Prostate gland (tissue), 2 donors: Measurements from ENCODE around the gene SMARCA5. TPM values are rescaled to one million over a fixed set of nuclear protein-coding genes. Genes with fewer than 3 reads are reported as not detected.

ENCODE experiments used
- DNase-seq: peaks from one replicate; pipeline ENCODE4 v3.0.0-alpha.2; 2019; ENCODE audit warnings: low spot score
- H3K27ac ChIP-seq, 2 donors: fragments of 200-600 bp; sonication (generic); 2 replicates each; pipeline ENCODE4 v1.5.1; 2017 to 2019
- H3K27me3 ChIP-seq: fragments of 200-600 bp; sonication (generic); replicated peaks from 2 replicates; pipeline ENCODE4 v1.5.1; 2019; ENCODE audit not compliant: insufficient read depth
- H3K36me3 ChIP-seq, 2 donors: fragments of 200-600 bp; sonication (generic); 1 replicate in 1 of 2; 2 replicates in 1 of 2; pipeline versions ENCODE4 v1.5.1 to v1.8.1; 2017 to 2019
- H3K4me1 ChIP-seq: fragments of 200-600 bp; sonication (generic); replicated peaks from 2 replicates; pipeline ENCODE4 v1.5.1; 2019
- H3K4me3 ChIP-seq, 2 donors: fragments of 200-600 bp; sonication (generic); 2 replicates each; pipeline ENCODE4 v1.5.1; 2017 to 2019
- H3K9me3 ChIP-seq: fragments of 200-600 bp; sonication (generic); 2 replicates; pipeline ENCODE4 v1.5.1; 2017
- POLR2A ChIP-seq: fragments of 450-650 bp; IDR thresholded peaks from one replicate; pipeline ENCODE4 v1.6.1; 2016; ENCODE audit warnings: antibody characterized with exemption, mild to moderate bottlenecking
- POLR2AphosphoS5 ChIP-seq: sonication (generic); formaldehyde crosslinking; IDR thresholded peaks from one replicate; pipeline ENCODE4 v1.6.1; 2017; ENCODE audit warnings: antibody characterized with exemption
- WGBS: methylation state at CpG from one replicate; pipeline ENCODE4 v1.1.5; 2018; 5-methylcytosine and 5-hydroxymethylcytosine counted together
- intact Hi-C: fragments of 100-400 bp; cut with DNase I; formaldehyde crosslinking; loops from one replicate; pipeline ENCODE4 v1.14.2; 2022
- total RNA-seq, 2 donors: library from RNA; depleted of rRNA; stranded (reverse); fragments of >200 nt; gene quantifications; one replicate each; pipeline ENCODE4 v1.1.0, GENCODE V29; 2016
- TF ChIP-seq, protein P1 (sequence below), 4 experiments: fragments of 200-600 bp in 2 of 4; fragments of 450-650 bp in 2 of 4; sonication (generic) in 2 of 4; IDR thresholded peaks; 1 replicate in 3 of 4; 2 replicates in 1 of 4; pipeline ENCODE4 v1.5.1; 2016 to 2019; ENCODE audit warnings: antibody characterized with exemption in 4 of 4, mild to moderate bottlenecking in 2 of 4, moderate library complexity in 2 of 4

The SMARCA5 gene
- total RNA-seq, 2 donors from 2014 or later: 36.7 to 62.5 TPM

DNA sequence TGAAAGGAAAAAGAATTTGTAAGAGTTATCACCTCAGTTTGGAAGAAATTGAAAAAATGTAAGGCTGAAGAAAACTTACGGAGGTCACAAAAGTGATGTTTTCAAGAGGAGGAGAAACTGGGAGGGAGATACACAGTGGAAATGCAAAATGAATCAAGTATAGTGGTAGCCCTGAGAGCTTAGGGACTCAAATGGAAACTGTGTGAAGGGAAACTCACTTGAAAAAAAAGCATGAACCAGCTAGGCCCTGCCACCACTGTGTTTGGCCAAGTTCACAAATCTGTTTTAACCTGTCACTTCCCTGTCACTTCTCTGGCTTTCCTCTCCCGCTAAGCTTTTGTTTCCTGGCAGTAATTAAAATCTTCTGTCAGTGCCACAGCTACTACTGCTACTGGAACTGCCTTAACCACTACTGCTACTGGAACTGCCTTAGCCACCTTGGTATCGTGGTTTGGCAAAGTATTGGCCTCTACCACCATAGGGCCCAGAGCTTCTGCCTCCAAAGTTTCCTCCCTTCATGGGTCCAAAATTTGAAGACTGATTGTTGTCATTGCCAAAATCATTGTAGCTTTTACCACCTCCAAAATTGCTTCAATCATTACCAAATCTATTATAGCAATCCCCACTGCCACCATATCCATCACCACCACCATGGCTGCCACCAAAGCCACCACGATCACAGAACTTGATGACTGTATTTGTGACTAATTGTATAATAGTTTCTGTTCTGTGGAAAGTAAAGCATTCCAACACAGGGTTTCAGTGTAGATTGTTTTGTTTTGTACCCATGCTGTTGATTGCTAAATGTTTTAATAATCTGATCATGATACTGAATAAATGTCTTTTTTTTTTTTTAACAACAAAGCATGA is 41.5 kb downstream of the SMARCA5 start:
- Histone ChIP-seq H3K9me3 (no peaks in the 10 kb centered on the region), H3K4me1 (no peaks in the 10 kb centered on the region), H3K36me3 (no peaks in the 10 kb centered on the region), H3K4me3 (no peak overlapping the region), H3K27me3 (no peaks in the 10 kb centered on the region), H3K27ac (no peak overlapping the region)
- TF ChIP-seq, protein P1, sequence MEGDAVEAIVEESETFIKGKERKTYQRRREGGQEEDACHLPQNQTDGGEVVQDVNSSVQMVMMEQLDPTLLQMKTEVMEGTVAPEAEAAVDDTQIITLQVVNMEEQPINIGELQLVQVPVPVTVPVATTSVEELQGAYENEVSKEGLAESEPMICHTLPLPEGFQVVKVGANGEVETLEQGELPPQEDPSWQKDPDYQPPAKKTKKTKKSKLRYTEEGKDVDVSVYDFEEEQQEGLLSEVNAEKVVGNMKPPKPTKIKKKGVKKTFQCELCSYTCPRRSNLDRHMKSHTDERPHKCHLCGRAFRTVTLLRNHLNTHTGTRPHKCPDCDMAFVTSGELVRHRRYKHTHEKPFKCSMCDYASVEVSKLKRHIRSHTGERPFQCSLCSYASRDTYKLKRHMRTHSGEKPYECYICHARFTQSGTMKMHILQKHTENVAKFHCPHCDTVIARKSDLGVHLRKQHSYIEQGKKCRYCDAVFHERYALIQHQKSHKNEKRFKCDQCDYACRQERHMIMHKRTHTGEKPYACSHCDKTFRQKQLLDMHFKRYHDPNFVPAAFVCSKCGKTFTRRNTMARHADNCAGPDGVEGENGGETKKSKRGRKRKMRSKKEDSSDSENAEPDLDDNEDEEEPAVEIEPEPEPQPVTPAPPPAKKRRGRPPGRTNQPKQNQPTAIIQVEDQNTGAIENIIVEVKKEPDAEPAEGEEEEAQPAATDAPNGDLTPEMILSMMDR (IDR thresholded peaks at IDR 0.05): no peak
- 71% methylated on average over 4 of the region's 4 CpGs for WGBS
- intact Hi-C loops: loop anchor here (10.0 kb wide), 1 partner anchor 360 kb away; no protein-coding TSS in a partner anchor
- DNase-seq: no peak

DNA sequence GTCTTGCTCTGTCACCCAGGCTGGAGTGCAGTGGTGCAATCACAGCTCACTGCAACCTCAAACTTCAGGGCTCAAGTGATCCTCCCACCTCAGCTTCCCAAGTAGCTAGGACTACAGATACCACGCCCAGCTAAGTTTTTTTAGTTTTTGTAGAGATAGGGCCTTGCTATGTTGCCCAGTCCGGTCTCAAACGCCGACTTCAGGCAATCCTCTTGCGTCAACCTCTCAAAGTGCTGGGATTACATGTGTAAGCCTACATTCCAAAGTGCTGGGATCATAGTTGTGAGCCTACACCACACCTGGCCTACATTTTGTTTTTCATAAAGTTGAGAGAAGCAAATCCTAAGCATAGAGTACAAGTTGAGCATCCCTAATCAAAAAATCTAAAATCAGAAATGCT is 42.2 kb downstream of the SMARCA5 start:
- WGBS: 91% methylated on average over 5 of the region's 5 CpGs
- no peak for DNase-seq
- Histone ChIP-seq H3K36me3 (no peaks in the 10 kb centered on the region), H3K4me3 (no peak overlapping the region), H3K4me1 (no peaks in the 10 kb centered on the region), H3K27ac (no peak overlapping the region), H3K27me3 (no peaks in the 10 kb centered on the region), H3K9me3 (no peaks in the 10 kb centered on the region)
- intact Hi-C loops: loop anchor here (10.0 kb wide), 1 partner anchor 359 kb away; no protein-coding TSS in a partner anchor
- TF ChIP-seq POLR2AphosphoS5: no peak
- no peak for TF ChIP-seq POLR2A
- TF ChIP-seq, protein P1 (IDR thresholded peaks at IDR 0.05): no peak

DNA sequence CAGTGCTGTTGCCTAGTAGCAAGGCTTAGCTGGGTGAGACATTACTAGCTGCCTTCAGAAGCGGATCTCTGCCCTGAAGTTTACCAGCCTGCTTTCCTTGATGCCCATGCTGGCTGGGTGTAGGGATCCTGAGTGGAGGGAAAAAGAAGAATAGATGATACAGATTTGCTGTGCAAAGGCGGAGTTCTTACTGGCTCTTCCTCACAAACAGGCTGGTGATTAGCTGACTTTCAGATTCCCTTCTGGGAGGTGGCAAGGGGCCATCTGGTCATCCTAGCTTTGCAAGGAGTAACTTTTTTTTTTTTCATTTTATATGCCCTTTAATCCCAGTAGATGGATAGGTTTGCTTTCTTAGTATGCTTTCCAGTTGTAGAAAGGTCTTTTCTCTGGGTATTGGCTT is 44.8 kb downstream of the SMARCA5 start:
- no peaks in the 10 kb centered on the region for H3K9me3 ChIP-seq

DNA sequence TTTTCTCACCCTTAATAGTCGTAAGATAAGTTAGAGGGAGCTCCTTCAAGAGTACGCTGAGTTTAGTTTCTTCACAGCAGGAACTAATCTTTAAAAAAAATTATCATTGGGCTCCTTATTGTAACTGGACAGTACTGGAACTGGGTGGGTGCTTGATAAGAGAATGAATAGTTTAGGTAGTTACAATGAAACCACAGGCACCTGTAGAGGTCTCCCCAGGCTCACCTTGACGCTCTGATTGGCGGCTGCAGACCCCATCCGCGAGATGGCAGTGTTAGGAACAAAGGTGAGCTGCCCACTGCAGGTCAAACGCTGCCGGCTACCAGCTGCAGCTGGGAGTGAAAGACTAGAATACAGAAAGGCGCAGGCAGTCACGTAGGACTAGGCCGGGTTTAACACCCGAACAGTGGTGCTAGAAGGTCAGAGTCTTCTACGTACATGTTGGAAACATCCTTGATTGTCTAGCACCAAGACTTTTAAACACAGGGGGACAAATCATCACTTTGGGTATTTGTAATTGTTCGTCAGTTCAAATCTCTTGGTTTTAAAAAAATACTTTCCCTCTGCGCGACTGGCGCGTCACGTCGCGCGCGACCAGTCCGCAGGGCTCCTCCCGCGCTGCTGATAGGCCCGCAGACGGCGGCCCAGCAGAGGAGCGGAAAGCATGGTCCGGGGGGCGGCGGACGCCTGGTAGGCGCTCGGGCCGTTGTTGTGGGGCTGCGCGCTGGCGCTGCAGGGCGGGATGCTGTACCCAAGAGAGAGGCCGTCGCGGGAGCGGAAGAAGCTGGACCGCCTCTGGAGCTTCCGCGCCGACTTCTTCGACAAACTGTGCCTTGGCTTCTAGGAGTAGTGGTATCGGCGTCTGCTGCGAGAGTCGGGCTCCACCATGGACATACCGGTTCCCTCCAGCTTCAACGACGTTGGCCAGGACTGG is 45.6 kb downstream of the SMARCA5 start:
- H3K36me3 ChIP-seq: no peaks in the 10 kb centered on the region
- no peaks in the 10 kb centered on the region for H3K27me3 ChIP-seq
- peak overlapping the region in 1 of 2 donors; percentile 6 for H3K27ac ChIP-seq
- DNase-seq: peak; percentile 54
- H3K4me3 ChIP-seq: peak overlapping the region; percentile 44
- intact Hi-C loops: loop anchor here (10.0 kb wide), 1 partner anchor 356 kb away; no protein-coding TSS in a partner anchor
- H3K4me1 ChIP-seq: no peaks in the 10 kb centered on the region
- TF ChIP-seq, protein P1 (IDR thresholded peaks at IDR 0.05): peak in 2 of 4 experiments; percentile 42
- TF ChIP-seq POLR2AphosphoS5 (peak; percentile 23), POLR2A (no peak)
- H3K9me3 ChIP-seq: no peaks in the 10 kb centered on the region
- 6% methylated on average over 57 of the region's 57 CpGs for WGBS

More for the DNA sequence above, 44.8 kb downstream of the SMARCA5 start:
- intact Hi-C loops: loop anchor here (10.0 kb wide), 1 partner anchor 357 kb away; no protein-coding TSS in a partner anchor
- Histone ChIP-seq H3K27me3 (no peaks in the 10 kb centered on the region), H3K4me1 (no peaks in the 10 kb centered on the region), H3K4me3 (no peak overlapping the region), H3K36me3 (no peaks in the 10 kb centered on the region), H3K27ac (no peak overlapping the region)
- DNase-seq: no peak
- TF ChIP-seq, protein P1 (IDR thresholded peaks at IDR 0.05): no peak
- TF ChIP-seq POLR2AphosphoS5 (no peak), POLR2A (no peak)
- 79% methylated on average over 2 of the region's 2 CpGs for WGBS
